ENCODE measurements around the gene GID8.
"Not testable (repeated sequence)": the region's sequence is repeated elsewhere in the genome, so short reads cannot be mapped to it uniquely, and the experiment has no call there.

The GID8 gene

GRCh38 chr20:62959998-62960436 is 22.1 kb downstream of the GID8 start:
- DNase-seq = no peak

GRCh38 chr20:62960446-62961309 is 22.7 kb downstream of the GID8 start:
- DNase-seq = not testable (repeated sequence)

- no peak for DNase-seq
Observed at GRCh38 chr20:62961310-62961783, 23.4 kb downstream of the GID8 start.

- no peak for DNase-seq
Observed at GRCh38 chr20:62961799-62962198, 23.9 kb downstream of the GID8 start.

GRCh38 chr20:62962221-62962879 is 24.4 kb downstream of the GID8 start:
- no peak for DNase-seq

- no peak for DNase-seq
Observed at GRCh38 chr20:62962891-62963613, 25.1 kb downstream of the GID8 start.

- DNase-seq = no peak
Observed at GRCh38 chr20:62963614-62964397, 25.9 kb downstream of the GID8 start.

GRCh38 chr20:62964700-62965099 is 26.8 kb downstream of the GID8 start:
- no peak for DNase-seq

- DNase-seq = no peak
Observed at GRCh38 chr20:62965363-62965771, 27.4 kb downstream of the GID8 start.

GRCh38 chr20:62966212-62967148 is 28.5 kb downstream of the GID8 start:
- no peak for DNase-seq

- DNase-seq = no peak
Observed at GRCh38 chr20:62967149-62967501, 29.2 kb downstream of the GID8 start.

GRCh38 chr20:62967628-62968351 is 29.8 kb downstream of the GID8 start:
- DNase-seq = no peak

- DNase-seq = no peak
Observed at GRCh38 chr20:62968378-62969178, 30.6 kb downstream of the GID8 start.

- no peak for DNase-seq
Observed at GRCh38 chr20:62969179-62969760, 31.3 kb downstream of the GID8 start.

- no peak for DNase-seq
Observed at GRCh38 chr20:62969939-62970306, 32.0 kb downstream of the GID8 start.

- DNase-seq = no peak
Observed at GRCh38 chr20:62970307-62971210, 32.6 kb downstream of the GID8 start.

- DNase-seq = no peak
Observed at GRCh38 chr20:62971211-62971949, 33.4 kb downstream of the GID8 start.
